NCI-H2029 treated with DMSO at 0.1 percent for 48 hours (cell line): ENCODE measurements around the gene LGR5.
"Not testable (repeated sequence)": the region's sequence is repeated elsewhere in the genome, so short reads cannot be mapped to it uniquely, and the experiment has no call there.

Experiments used
- DNase-seq: peaks from one replicate; lab custom pipeline; 2025; lab: John Stamatoyannopoulos, UW

Gene LGR5

GRCh38 chr12:71476513-71476912, 36.9 kb downstream of the LGR5 start:
- DNase-seq, result no peak

GRCh38 chr12:71477609-71478008, 38.0 kb downstream of the LGR5 start:
- peak; percentile 9 for DNase-seq

DNA sequence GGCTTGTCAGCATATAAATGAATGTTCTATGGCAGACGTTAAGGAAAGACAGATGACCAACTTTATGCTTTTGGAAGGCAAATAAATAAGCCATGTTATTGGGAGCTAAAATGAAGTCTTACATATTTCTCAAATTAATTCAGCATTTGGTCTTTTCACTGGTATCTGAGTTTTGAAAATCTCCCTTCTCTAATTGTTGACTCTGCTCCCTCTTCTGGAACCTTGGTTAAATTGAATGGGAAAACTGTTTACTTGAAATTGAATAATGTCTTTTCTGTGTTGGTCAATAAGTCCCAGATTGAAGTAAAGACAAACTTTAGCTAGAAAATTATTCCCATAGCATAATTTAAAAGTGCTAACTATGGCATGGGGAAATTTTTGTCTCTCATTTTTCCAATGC, 38.7 kb downstream of the LGR5 start:
- DNase-seq, result no peak

- no peak for DNase-seq
These were observed 44.8 kb downstream of the LGR5 start for GRCh38 chr12:71484272-71484905.

GRCh38 chr12:71490844-71491243, 51.2 kb downstream of the LGR5 start:
- DNase-seq, result not testable (repeated sequence)

- DNase-seq, result no peak
These were observed 53.0 kb downstream of the LGR5 start for GRCh38 chr12:71492604-71493003.

- DNase-seq, result no peak
These were observed 60.2 kb downstream of the LGR5 start for GRCh38 chr12:71499834-71500233.

GRCh38 chr12:71503579-71504391, 64.2 kb downstream of the LGR5 start:
- peak; percentile 26 for DNase-seq

GRCh38 chr12:71504476-71504875, 64.9 kb downstream of the LGR5 start:
- DNase-seq, result no peak

GRCh38 chr12:71509705-71510104, 70.1 kb downstream of the LGR5 start:
- DNase-seq, result no peak

GRCh38 chr12:71517145-71517846, 77.7 kb downstream of the LGR5 start:
- no peak for DNase-seq

GRCh38 chr12:71521125-71521524, 81.5 kb downstream of the LGR5 start:
- no peak for DNase-seq

GRCh38 chr12:71524626-71525025, 85.0 kb downstream of the LGR5 start:
- DNase-seq, result no peak

GRCh38 chr12:71533703-71534102, 94.1 kb downstream of the LGR5 start:
- DNase-seq, result no peak

GRCh38 chr12:71536279-71536938, 96.8 kb downstream of the LGR5 start:
- no peak for DNase-seq

- no peak for DNase-seq
These were observed 97.5 kb downstream of the LGR5 start for GRCh38 chr12:71536939-71537622.

GRCh38 chr12:71538807-71539206, 99.2 kb downstream of the LGR5 start:
- no peak for DNase-seq

- no peak for DNase-seq
These were observed 102.0 kb downstream of the LGR5 start for GRCh38 chr12:71541583-71541982.

- no peak for DNase-seq
These were observed 106.8 kb downstream of the LGR5 start for GRCh38 chr12:71546322-71546861.

DNA sequence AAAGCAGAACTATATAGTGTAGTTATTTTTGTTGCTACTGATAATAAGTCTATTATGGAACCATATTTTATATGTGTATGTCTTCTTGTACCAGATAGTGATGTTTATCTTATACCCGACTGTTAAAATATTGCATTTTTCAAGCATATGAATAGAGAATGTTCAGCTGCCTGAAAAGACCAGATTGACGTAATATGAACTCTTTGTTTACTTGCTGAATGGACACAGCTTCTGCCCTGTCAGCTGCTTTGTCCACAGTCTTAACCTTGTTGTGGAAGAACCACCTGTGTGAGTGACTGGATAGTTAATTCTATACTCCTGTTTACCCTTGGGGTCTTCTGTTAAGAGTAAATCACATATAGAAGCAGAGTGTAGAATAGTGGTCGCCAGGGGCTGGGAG, 109.3 kb downstream of the LGR5 start:
- DNase-seq, result no peak

DNA sequence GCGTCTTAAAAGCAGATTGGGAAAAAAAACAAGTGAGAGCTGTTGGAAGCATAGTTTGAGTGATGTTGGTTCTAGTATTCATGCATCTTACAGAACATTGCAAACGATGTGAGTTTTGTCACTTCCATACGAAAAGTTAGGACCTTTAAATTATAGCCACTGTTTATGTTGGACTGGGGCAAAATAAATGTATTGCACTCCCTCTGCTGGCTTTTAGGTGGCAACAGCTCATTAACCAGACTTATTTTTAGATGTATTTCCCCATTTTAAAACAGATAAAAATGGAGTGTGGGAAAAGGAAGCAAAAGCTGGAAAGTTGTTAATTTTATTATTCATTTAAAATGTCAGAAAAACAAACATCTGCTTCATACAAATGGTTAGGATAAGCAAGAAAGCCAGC, 111.9 kb downstream of the LGR5 start:
- peak; percentile 5 for DNase-seq
